ENCODE measurements around the gene RANBP10. TPM values are rescaled to one million over a fixed set of nuclear protein-coding genes. Genes with fewer than 3 reads are reported as not detected.

The RANBP10 gene
- total RNA-seq, 6 donors from 2014 or later: 6.5 to 50.3 (median 17.0) TPM

DNA sequence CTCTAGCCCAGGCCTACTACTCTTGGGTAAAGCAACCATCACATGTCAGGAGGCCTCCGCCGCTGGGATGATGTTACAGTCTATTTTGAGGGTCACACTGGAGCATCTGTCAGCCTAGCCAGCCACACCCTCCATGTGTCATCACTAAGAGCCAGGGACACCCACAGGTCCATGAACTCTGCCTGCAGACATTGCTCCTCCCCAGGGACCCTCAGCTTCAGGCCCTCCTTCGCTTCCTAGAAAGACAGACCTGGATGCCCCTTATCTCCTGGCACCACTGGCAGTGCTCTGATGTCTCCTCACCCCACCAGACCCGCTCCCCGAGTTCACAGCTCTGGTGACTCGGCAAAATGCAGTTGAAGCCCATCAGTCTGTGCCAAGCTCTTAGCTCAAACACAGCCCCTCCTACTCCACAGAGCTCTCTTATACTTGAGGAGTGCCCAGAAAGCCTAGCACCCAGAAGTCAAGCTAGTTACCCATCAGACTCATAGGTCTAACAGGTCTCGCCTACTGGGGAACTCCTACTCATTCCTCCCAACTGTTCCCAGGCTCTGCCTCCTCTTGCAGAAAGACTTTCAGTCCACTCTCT lies 5.9 kb downstream of the RANBP10 start:
- peaks cover 0 to 34% (median 12%) of the 10 kb centered on the region in 4 donors for H3K36me3 ChIP-seq
- no peaks in the 10 kb centered on the region for H3K9me3 ChIP-seq
- DNase-seq (no peak), ATAC-seq (ENCODE audit: low FRiP score in 2 of 2) (peak in 1 of 2 donors; percentile 78)
- 86 to 89% methylated on average over 7 of the region's 7 CpGs for WGBS, 2 donors
- H3K4me1 ChIP-seq: peaks cover 17 to 28% (median 24%) of the 10 kb centered on the region in 4 donors
- H3K4me3 ChIP-seq: no peak overlapping the region
- H3K27ac ChIP-seq: no peak overlapping the region
- TF ChIP-seq POLR2AphosphoS5 (IDR thresholded peaks at IDR 0.05) (no peak), POLR2A (IDR thresholded peaks at IDR 0.05) (no peak), EP300 (IDR thresholded peaks at IDR 0.05) (no peak)
- TF ChIP-seq, protein P1, sequence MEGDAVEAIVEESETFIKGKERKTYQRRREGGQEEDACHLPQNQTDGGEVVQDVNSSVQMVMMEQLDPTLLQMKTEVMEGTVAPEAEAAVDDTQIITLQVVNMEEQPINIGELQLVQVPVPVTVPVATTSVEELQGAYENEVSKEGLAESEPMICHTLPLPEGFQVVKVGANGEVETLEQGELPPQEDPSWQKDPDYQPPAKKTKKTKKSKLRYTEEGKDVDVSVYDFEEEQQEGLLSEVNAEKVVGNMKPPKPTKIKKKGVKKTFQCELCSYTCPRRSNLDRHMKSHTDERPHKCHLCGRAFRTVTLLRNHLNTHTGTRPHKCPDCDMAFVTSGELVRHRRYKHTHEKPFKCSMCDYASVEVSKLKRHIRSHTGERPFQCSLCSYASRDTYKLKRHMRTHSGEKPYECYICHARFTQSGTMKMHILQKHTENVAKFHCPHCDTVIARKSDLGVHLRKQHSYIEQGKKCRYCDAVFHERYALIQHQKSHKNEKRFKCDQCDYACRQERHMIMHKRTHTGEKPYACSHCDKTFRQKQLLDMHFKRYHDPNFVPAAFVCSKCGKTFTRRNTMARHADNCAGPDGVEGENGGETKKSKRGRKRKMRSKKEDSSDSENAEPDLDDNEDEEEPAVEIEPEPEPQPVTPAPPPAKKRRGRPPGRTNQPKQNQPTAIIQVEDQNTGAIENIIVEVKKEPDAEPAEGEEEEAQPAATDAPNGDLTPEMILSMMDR (IDR thresholded peaks at IDR 0.05): no peak
- no peaks in the 10 kb centered on the region for H3K27me3 ChIP-seq

DNA sequence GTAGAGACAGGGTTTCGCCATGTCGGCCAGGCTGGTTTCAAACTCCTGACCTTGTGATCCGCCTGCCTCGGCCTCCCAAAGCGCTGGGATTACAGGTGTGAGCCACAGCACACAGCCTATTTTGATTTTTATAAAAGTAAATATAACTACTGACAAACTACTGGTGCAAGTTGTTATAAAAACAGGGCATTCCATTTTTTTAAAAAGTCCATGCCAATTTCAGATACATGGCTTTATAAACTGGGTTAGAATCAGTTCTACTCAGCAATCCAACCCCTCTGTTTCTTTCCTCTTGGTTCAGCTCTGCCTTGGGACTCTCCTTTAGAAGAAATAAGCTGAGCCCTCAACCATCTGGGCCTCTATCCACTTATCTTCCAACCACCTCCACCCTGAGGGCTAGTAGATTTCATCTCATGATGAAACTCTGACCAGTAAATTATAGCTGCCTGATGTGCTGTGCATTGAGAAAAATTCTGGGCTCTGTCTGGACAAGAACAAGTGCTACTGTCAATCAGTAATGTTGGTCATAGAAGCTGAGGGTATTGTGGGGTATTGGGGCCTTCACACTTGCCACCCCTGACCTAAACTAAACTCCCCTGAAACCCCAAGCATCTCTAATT lies 10.2 kb downstream of the RANBP10 start:
- TF ChIP-seq POLR2A (IDR thresholded peaks at IDR 0.05) (no peak), EP300 (IDR thresholded peaks at IDR 0.05) (no peak), POLR2AphosphoS5 (IDR thresholded peaks at IDR 0.05) (no peak)
- TF ChIP-seq, protein P1 (IDR thresholded peaks at IDR 0.05): no peak
- Histone ChIP-seq H3K27me3 (no peaks in the 10 kb centered on the region), H3K4me1 (peaks cover 0 to 10% (median 8%) of the 10 kb centered on the region in 4 donors), H3K36me3 (peaks cover 0 to 8% (median 4%) of the 10 kb centered on the region in 4 donors), H3K4me3 (no peak overlapping the region), H3K9me3 (no peaks in the 10 kb centered on the region), H3K27ac (no peak overlapping the region)
- 97 to 99% methylated on average over 5 of the region's 5 CpGs for WGBS, 2 donors
- no peak for ATAC-seq (ENCODE audit: low FRiP score in 2 of 2)
- DNase-seq: no peak

DNA sequence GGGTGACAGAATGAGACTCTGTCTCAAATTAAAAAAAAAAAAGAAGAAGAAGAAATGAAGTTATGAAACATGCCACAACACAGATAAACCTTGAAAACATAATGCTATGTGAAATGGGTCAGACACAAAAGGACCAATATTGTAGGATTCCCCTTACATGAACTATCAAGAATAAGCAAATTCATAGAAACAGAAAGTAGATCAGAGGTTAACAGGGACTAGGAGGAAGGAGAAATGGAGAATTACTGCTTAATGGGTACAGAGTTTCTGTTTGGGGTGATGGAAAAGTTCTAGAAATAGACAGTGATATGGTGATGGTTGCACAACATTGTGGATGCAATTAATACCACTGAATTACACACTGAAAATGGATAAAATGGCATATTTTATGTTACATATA lies 16.3 kb downstream of the RANBP10 start:
- no peaks in the 10 kb centered on the region for H3K36me3 ChIP-seq
- DNase-seq: no peak
- H3K4me1 ChIP-seq: peaks cover 0 to 6% (median 0%) of the 10 kb centered on the region in 4 donors
- H3K27me3 ChIP-seq: no peaks in the 10 kb centered on the region
- H3K27ac ChIP-seq: no peak overlapping the region
- no peak for TF ChIP-seq POLR2AphosphoS5 (IDR thresholded peaks at IDR 0.05)
- TF ChIP-seq POLR2A (IDR thresholded peaks at IDR 0.05): no peak
- H3K4me3 ChIP-seq: no peak overlapping the region
- no peak for ATAC-seq (ENCODE audit: low FRiP score in 2 of 2)
- no peaks in the 10 kb centered on the region for H3K9me3 ChIP-seq

DNA sequence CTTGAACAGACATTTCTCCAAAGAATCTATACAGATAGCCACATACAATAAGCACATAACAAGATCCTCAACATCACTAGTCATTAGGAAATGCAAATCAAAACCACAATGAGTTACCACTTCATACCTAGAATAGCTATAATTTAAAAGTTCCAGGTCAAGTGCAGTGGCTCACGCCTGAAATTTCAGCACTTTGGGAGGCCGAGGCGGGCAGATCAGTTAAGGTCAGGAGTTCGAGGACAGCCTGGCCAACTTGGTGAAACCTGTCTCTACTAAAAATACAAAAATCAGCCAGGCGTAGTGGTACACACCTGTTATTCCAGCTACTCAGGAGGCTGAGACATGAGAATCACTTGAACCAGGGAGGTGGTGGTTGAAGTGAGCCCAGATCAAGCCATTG lies 19.9 kb downstream of the RANBP10 start:
- no peak overlapping the region for H3K4me3 ChIP-seq
- WGBS, 2 donors: 87 to 90% methylated on average over 5 of the region's 5 CpGs
- no peak overlapping the region for H3K27ac ChIP-seq
- H3K9me3 ChIP-seq: no peaks in the 10 kb centered on the region
- DNase-seq (no peak), ATAC-seq (ENCODE audit: low FRiP score in 2 of 2) (no peak)
- peaks cover 0 to 22% (median 13%) of the 10 kb centered on the region in 4 donors for H3K4me1 ChIP-seq
- H3K36me3 ChIP-seq: no peaks in the 10 kb centered on the region
- TF ChIP-seq EP300 (IDR thresholded peaks at IDR 0.05) (no peak), POLR2A (IDR thresholded peaks at IDR 0.05) (no peak), POLR2AphosphoS5 (IDR thresholded peaks at IDR 0.05) (no peak)
- TF ChIP-seq, protein P1 (IDR thresholded peaks at IDR 0.05): no peak
- no peaks in the 10 kb centered on the region for H3K27me3 ChIP-seq

DNA sequence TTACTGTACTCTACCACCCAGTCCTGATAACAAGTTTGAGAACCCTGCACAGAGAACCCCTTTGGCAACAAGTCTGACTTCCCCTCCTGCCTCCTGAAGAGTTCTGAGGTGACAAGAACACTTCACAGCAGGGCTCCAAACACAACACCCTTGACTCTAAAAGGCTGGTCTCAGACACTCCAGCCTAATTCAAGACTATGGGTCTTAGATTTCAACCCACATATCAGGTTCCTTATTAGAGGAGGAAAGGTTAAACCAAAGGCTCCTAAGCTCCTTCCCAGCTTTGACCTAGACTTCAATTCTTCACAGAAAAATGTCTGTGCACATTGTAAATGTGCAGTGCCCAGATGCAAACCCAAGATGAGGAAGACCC lies 23.0 kb downstream of the RANBP10 start:
- Histone ChIP-seq H3K36me3 (no peaks in the 10 kb centered on the region), H3K27me3 (no peaks in the 10 kb centered on the region), H3K4me1 (peaks cover 0 to 43% (median 22%) of the 10 kb centered on the region in 4 donors), H3K9me3 (no peaks in the 10 kb centered on the region), H3K4me3 (no peak overlapping the region), H3K27ac (no peak overlapping the region)
- TF ChIP-seq, protein P1 (IDR thresholded peaks at IDR 0.05): no peak
- TF ChIP-seq POLR2AphosphoS5 (IDR thresholded peaks at IDR 0.05) (no peak), EP300 (IDR thresholded peaks at IDR 0.05) (no peak), POLR2A (IDR thresholded peaks at IDR 0.05) (no peak)
- DNase-seq (no peak), ATAC-seq (ENCODE audit: low FRiP score in 2 of 2) (no peak)
